Stimulated activated CD4-positive, alpha-beta T cell treated with anti-CD3 and anti-CD28 coated beads, Interleukin-15, amount 100 ng/mL, for 1 hour (primary cell): ENCODE results near the gene ZNF829.

Experiments
- DNase-seq, 2 donors: peaks; one replicate each; pipeline ENCODE4 v3.0.0-alpha.2; 2020; ENCODE audit warnings: low read depth in 1 of 2, low spot score in 1 of 2

ZNF829 gene

DNA sequence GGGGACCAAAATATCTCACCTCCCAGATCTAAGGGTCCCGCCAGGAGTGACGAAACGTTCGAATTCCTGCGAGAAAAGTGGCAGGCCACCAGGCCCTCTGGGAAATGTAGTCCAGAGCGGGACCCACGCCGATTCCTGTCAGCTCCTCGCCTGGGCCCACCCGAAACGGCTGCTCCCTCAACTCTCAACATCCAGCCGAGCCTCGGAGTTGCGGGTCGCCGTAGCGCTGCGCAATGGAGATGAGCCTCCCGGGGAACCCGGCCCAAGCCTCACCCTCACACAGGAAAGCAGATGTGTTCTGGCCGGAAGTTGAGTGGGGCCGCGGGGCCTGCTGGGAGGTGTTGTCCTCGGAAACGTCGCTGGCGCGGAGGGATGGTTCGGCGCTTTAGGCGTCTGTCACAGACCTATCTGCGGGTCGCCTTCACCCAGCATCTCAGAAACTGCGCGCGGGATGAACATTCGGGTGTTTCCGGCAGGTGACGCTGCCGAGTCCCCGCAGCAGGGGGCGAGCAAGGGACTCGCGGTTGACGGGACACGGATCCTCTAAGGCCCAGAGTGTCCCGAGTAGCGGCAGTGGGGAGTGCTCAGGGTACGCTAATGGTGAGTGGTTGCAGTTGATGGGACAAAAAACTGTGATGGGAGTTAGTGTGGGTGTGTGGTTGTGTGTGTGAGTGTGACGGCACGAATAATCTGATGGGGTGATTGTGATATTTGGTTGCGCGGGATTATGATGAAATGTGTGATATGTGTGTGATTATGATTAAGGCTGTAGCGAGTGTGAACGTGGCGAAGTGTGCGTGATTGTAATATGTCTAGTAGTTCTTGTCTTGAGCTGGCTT lies at the start of gene ZNF829, which contains the start of gene ZNF568:
ZNF829 (minus strand) TSS at position 300 of the 839 bp plus-strand sequence. CDS start 1,124 bp downstream, outside the sequence.
ZNF568 (plus strand) TSS at position 341 of the 839 bp plus-strand sequence. CDS start 6,439 bp downstream, outside the sequence.
- DNase-seq = peak; percentile 79 to 81

DNA sequence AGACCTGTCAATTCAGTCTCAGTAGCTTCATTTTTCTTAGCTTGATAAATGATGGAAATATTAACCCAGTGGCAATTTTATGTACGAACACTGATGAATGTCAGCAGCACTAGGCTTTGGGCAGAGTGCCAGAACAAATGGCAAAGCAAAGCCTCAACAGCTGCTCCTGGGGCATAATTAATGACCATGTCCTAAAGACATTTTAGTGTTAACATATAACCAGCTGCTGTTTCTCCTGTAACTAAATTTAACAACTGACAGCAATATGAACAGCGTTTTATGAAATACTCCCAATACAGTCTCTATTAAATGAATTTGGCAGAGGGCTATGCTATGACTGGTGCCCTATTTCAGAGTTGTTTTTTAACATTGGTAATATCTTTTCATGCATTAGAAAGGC lies 47.2 kb upstream of the ZNF829 start:
- DNase-seq = no peak

DNA sequence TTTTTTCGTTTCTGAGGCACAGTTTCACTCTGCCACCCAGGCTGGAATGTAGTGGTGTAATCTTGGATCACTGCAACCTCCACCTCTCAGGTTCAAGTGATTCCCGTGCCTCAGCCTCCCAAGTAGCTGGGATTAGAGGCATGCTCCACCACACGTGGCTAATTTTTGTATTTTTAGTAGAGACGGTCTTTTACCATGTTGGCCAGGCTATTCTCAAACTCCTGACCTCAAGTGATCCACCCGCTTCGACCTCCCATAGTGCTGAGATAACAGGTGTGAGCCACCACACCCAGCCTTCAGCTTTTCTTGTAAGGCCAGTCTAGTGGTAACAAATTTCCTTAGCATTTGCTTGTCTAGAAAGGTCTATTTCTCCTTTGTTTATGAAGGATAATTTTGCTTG lies 46.3 kb upstream of the ZNF829 start:
- no peak for DNase-seq

- DNase-seq = no peak
Measured at GRCh38 chr19:36950335-36951119, 34.4 kb upstream of the ZNF829 start.

DNA sequence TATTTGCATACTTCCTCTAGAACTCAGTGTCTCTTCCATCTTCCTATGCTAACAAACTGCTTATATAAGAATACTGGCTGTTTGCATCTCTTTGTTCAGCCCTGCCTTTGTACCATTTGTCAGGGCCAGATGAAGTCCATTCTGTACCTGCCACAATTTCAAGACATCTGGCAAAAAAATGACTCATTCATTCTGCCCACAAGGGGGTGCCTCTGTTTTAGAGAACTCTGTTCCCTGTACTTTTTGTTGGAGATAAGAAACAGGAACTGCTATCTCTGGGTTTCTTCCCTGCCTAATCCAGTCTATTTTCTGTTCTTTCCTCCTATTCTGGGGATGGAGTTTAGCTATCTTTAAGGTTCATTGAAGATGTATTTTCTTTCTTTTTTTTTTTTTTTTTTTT lies 23.1 kb upstream of the ZNF829 start:
- no peak for DNase-seq

DNA sequence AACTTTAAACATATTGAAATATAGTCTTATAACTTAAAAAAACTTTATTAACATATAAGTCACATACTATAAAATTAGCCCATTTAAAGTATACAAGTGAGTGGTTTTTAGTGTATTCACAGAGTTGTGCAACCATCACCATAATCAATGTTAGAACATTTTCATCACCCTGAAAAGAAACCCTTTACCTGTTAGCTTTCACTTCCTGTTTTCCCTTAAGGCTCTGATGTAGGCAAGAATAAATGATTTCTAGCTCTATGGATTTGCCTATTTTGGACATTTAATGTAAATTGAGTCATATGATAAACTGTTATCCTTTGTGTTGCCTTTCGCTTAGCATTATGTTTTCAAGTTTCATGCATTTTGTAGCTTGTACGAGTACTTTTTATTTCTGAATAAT lies 15.6 kb upstream of the ZNF829 start:
- DNase-seq = no peak

DNA sequence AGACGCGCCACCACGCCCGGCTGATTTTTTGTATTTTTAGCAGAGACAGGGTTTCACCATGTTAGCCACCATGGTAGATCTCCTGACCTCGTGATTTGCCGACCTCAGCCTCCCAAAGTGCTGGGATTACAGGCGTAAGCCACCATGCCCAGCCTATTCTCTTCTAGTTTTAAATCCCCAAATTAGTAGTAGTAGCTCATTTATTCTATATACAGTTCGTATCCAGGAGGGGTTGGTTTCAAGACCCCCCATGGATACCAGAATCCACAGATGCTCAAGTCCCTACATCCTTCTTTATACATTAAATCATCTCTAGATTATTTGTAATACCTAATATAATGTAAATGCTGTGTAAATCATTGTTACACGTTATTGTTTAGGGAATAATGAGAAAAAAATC lies 2.0 kb upstream of the ZNF829 start:
- no peak for DNase-seq

DNA sequence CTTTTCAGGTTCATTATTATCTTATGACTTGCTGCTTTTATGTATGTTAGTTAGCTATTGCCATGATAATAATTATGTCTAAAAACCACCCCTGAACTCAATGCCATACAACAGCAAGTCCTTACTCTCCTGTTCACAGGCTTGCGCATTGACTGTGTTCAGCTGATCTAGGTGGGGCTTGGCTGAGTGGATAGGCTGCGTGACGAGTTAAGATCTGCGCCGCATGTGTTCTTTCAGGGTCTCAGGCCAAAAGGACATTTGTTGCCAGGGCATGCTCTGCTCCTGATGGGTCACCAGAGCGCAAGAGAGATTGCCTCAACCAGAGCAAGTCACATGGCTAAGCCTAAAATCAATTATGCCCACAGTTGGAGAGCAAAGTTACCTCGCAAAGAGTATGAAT lies 900 bp upstream of the ZNF829 start:
- DNase-seq = no peak

DNA sequence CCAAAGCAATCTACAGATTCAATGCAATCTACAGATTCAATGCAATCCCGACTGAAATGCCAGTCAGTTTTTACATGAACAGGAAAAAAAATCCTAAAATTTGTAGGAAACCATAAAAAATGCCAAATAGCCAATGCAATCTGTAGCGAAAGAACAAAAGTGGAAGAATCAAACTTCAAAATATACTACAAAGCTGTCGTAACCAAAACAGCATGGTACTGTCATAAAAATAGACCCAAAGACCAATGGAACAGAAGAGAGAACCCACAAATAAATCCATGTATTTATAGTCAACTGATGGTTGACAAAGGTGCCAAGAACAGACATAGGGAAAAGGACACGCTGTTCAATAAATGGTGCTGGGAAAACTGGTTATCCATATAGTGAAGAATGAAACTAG lies 17.7 kb downstream of the ZNF829 start:
- no peak for DNase-seq

GRCh38 chr19:36894849-36895383 lies 21.2 kb downstream of the ZNF829 start:
- no peak for DNase-seq

GRCh38 chr19:36891768-36892357 lies 24.2 kb downstream of the ZNF829 start:
- no peak for DNase-seq

GRCh38 chr19:36876993-36877938 lies 38.8 kb downstream of the ZNF829 start:
- DNase-seq = no peak

- no peak for DNase-seq
Measured at GRCh38 chr19:36851898-36852297, 64.2 kb downstream of the ZNF829 start.

- DNase-seq = peak; percentile 61 to 69
Measured at GRCh38 chr19:36850559-36851442, 65.3 kb downstream of the ZNF829 start, which contains the start of gene ZNF345. ZNF345 (plus strand) TSS chr19:36850876; CDS start chr19:36876831, 25,955 bp downstream.

GRCh38 chr19:36849701-36850558 lies 66.2 kb downstream of the ZNF829 start:
- DNase-seq = peak; percentile 67 to 77

GRCh38 chr19:36847968-36848367 lies 68.1 kb downstream of the ZNF829 start:
- no peak for DNase-seq

DNA sequence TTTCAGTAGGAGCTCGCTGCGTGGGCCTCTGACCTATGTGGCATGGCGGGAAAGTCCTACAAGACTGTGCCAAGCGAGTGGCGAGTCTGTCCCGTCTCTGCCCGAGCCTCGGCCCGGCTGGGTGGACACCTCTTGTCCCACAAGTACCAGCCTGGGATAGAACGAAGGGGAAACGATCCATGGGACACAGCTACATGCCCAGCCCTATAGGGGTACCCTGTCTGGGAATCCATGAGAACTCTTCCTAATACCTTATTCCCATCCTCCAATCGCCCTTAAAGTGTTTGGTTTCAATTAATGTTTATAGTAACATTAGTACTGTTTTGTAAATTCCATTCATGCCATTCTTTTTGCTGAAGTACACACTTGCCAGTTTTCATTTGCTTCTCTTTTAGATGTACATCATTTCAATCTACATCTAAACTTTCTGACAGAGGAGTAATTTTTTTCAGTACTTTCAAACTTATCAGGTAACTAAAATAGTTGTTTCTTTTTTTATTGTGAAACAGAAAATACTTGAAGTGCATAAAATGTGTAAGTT lies 77.2 kb downstream of the ZNF829 start:
- DNase-seq = no peak
